Activated T-helper 2 cell treated with anti-CD3 and anti-CD28 coated beads, Interferon-gamma antibody, Interleukin-2, Interleukin-4, amounts not matched to agents 10 μg/mL and 5 μg/mL and 100 μg/mL, durations not matched to agents 14 hours and 24 hours and 36 hours (primary cell): Measurements from ENCODE around the gene RTL5. TPM values are rescaled to one million over a fixed set of nuclear protein-coding genes. Genes with fewer than 3 reads are reported as not detected.

ENCODE experiments used
- DNase-seq: peaks from one replicate; pipeline ENCODE4 v3.0.0; 2021; ENCODE audit warnings: low spot score
- H3K27ac Mint-ChIP-seq: one replicate; pipeline ENCODE4 v1.8.0; 2021; ENCODE audit warnings: mixed read lengths
- H3K27me3 Mint-ChIP-seq: one replicate; pipeline ENCODE4 v1.8.0; 2021; ENCODE audit warnings: low read depth, mixed read lengths
- H3K36me3 Mint-ChIP-seq: one replicate; pipeline ENCODE4 v1.8.0; 2021; ENCODE audit warnings: low read depth, mixed read lengths
- H3K4me1 Mint-ChIP-seq: one replicate; pipeline ENCODE4 v1.8.0; 2021; ENCODE audit warnings: low read depth, mixed read lengths
- H3K4me3 Mint-ChIP-seq: one replicate; pipeline ENCODE4 v1.8.0; 2021; ENCODE audit warnings: low read depth, mild to moderate bottlenecking, moderate library complexity, mixed read lengths
- H3K9me3 Mint-ChIP-seq: one replicate; pipeline ENCODE4 v1.8.0; 2021; ENCODE audit warnings: mixed read lengths
- intact Hi-C: fragments of 100-400 bp; cut with micrococcal nuclease; formaldehyde crosslinking; loops from one replicate; pipeline ENCODE4 v1.15.1; 2023
- total RNA-seq: library from RNA; stranded (reverse); gene quantifications from 2 replicates; pipeline ENCODE4 v1.2.3, GENCODE V29; 2022

The RTL5 gene
- total RNA-seq, 1 donor from 2014 or later, result 0.25 TPM

- intact Hi-C loops, result loop anchor here (1.0 kb wide), 2 partner anchors 107 to 127 kb away; no protein-coding TSS in a partner anchor
- DNase-seq, result peak; percentile 66
- Mint-ChIP-seq H3K4me3 (no peak overlapping the region), H3K27ac (no peak overlapping the region), H3K36me3 (no peaks in the 10 kb centered on the region), H3K4me1 (peaks cover 19% of the 10 kb centered on the region), H3K9me3 (no peaks in the 10 kb centered on the region), H3K27me3 (peaks cover 40% of the 10 kb centered on the region)
Observed at GRCh38 chrX:72126539-72127140, 5.1 kb downstream of the RTL5 start.

- intact Hi-C loops, result loop anchor here (1.0 kb wide), 2 partner anchors 107 to 127 kb away; no protein-coding TSS in a partner anchor
- H3K27ac Mint-ChIP-seq, result no peak overlapping the region
- H3K9me3 Mint-ChIP-seq, result no peaks in the 10 kb centered on the region
- DNase-seq, result no peak
- H3K4me3 Mint-ChIP-seq, result no peak overlapping the region
- no peaks in the 10 kb centered on the region for H3K36me3 Mint-ChIP-seq
- H3K4me1 Mint-ChIP-seq, result peaks cover 24% of the 10 kb centered on the region
- peaks cover 40% of the 10 kb centered on the region for H3K27me3 Mint-ChIP-seq
Observed at GRCh38 chrX:72126048-72126415, 5.7 kb downstream of the RTL5 start.

- Mint-ChIP-seq H3K4me1 (peaks cover 25% of the 10 kb centered on the region), H3K9me3 (no peaks in the 10 kb centered on the region), H3K36me3 (no peaks in the 10 kb centered on the region), H3K4me3 (no peak overlapping the region), H3K27me3 (peaks cover 37% of the 10 kb centered on the region), H3K27ac (no peak overlapping the region)
- intact Hi-C loops, result loop anchor here (1.0 kb wide), 2 partner anchors 106 to 126 kb away; no protein-coding TSS in a partner anchor
- no peak for DNase-seq
Observed at GRCh38 chrX:72125331-72126047, 6.2 kb downstream of the RTL5 start.

GRCh38 chrX:72124540-72125201 lies 7.0 kb downstream of the RTL5 start:
- H3K4me3 Mint-ChIP-seq, result no peak overlapping the region

GRCh38 chrX:72123471-72124185 lies 8.1 kb downstream of the RTL5 start:
- no peak overlapping the region for H3K27ac Mint-ChIP-seq
- H3K9me3 Mint-ChIP-seq, result no peaks in the 10 kb centered on the region
- H3K36me3 Mint-ChIP-seq, result no peaks in the 10 kb centered on the region
- H3K4me3 Mint-ChIP-seq, result no peak overlapping the region
- peaks cover 28% of the 10 kb centered on the region for H3K27me3 Mint-ChIP-seq
- intact Hi-C loops, result no loop called here
- DNase-seq, result no peak
- H3K4me1 Mint-ChIP-seq, result peaks cover 25% of the 10 kb centered on the region

More at GRCh38 chrX:72124540-72125201, 7.0 kb downstream of the RTL5 start:
- Mint-ChIP-seq H3K27me3 (peaks cover 36% of the 10 kb centered on the region), H3K9me3 (no peaks in the 10 kb centered on the region), H3K36me3 (no peaks in the 10 kb centered on the region), H3K4me1 (peaks cover 25% of the 10 kb centered on the region), H3K27ac (no peak overlapping the region)
- DNase-seq, result no peak
- intact Hi-C loops, result no loop called here

GRCh38 chrX:72122621-72123337 lies 8.9 kb downstream of the RTL5 start:
- DNase-seq, result no peak
- H3K4me1 Mint-ChIP-seq, result peaks cover 25% of the 10 kb centered on the region

GRCh38 chrX:72121383-72121782 lies 10.3 kb downstream of the RTL5 start:
- no peak overlapping the region for H3K4me3 Mint-ChIP-seq

More at GRCh38 chrX:72122621-72123337, 8.9 kb downstream of the RTL5 start:
- H3K4me3 Mint-ChIP-seq, result no peak overlapping the region
- intact Hi-C loops, result no loop called here
- H3K27ac Mint-ChIP-seq, result no peak overlapping the region
- peaks cover 25% of the 10 kb centered on the region for H3K27me3 Mint-ChIP-seq
- H3K9me3 Mint-ChIP-seq, result no peaks in the 10 kb centered on the region
- H3K36me3 Mint-ChIP-seq, result no peaks in the 10 kb centered on the region

GRCh38 chrX:72120837-72121236 lies 10.9 kb downstream of the RTL5 start:
- Mint-ChIP-seq H3K27ac (no peak overlapping the region), H3K4me1 (peaks cover 18% of the 10 kb centered on the region), H3K36me3 (no peaks in the 10 kb centered on the region), H3K4me3 (no peak overlapping the region), H3K27me3 (peaks cover 26% of the 10 kb centered on the region), H3K9me3 (no peaks in the 10 kb centered on the region)
- intact Hi-C loops, result loop anchor here (1.0 to 2.0 kb wide), 2 partner anchors 20 to 103 kb away; no protein-coding TSS in a partner anchor
- DNase-seq, result no peak

More at GRCh38 chrX:72121383-72121782, 10.3 kb downstream of the RTL5 start:
- intact Hi-C loops, result loop anchor here (1.0 to 2.0 kb wide), 2 partner anchors 21 to 103 kb away; no protein-coding TSS in a partner anchor
- peaks cover 26% of the 10 kb centered on the region for H3K27me3 Mint-ChIP-seq
- H3K4me1 Mint-ChIP-seq, result peaks cover 19% of the 10 kb centered on the region
- H3K9me3 Mint-ChIP-seq, result no peaks in the 10 kb centered on the region
- no peak for DNase-seq
- H3K27ac Mint-ChIP-seq, result no peak overlapping the region
- no peaks in the 10 kb centered on the region for H3K36me3 Mint-ChIP-seq

GRCh38 chrX:72117636-72118210 lies 14.0 kb downstream of the RTL5 start:
- Mint-ChIP-seq H3K27me3 (peaks cover 23% of the 10 kb centered on the region), H3K4me1 (peaks cover 10% of the 10 kb centered on the region), H3K9me3 (no peaks in the 10 kb centered on the region), H3K4me3 (no peak overlapping the region), H3K27ac (no peak overlapping the region), H3K36me3 (no peaks in the 10 kb centered on the region)
- intact Hi-C loops, result no loop called here
- no peak for DNase-seq

GRCh38 chrX:72115380-72115779 lies 16.3 kb downstream of the RTL5 start:
- Mint-ChIP-seq H3K4me1 (peaks cover 1% of the 10 kb centered on the region), H3K9me3 (no peaks in the 10 kb centered on the region), H3K4me3 (no peak overlapping the region), H3K36me3 (no peaks in the 10 kb centered on the region), H3K27ac (no peak overlapping the region), H3K27me3 (peaks cover 30% of the 10 kb centered on the region)
- no peak for DNase-seq
- intact Hi-C loops, result no loop called here

- DNase-seq, result no peak
- Mint-ChIP-seq H3K27me3 (peaks cover 25% of the 10 kb centered on the region), H3K4me3 (no peak overlapping the region), H3K36me3 (no peaks in the 10 kb centered on the region), H3K9me3 (no peaks in the 10 kb centered on the region), H3K27ac (no peak overlapping the region), H3K4me1 (peaks cover 1% of the 10 kb centered on the region)
- intact Hi-C loops, result no loop called here
Observed at GRCh38 chrX:72114807-72115206, 16.9 kb downstream of the RTL5 start.

GRCh38 chrX:72114306-72114705 lies 17.4 kb downstream of the RTL5 start:
- Mint-ChIP-seq H3K36me3 (no peaks in the 10 kb centered on the region), H3K27ac (no peak overlapping the region), H3K4me1 (peaks cover 1% of the 10 kb centered on the region), H3K4me3 (no peak overlapping the region), H3K27me3 (peaks cover 22% of the 10 kb centered on the region), H3K9me3 (no peaks in the 10 kb centered on the region)
- intact Hi-C loops, result no loop called here
- no peak for DNase-seq
